GM23338 (cell line): ENCODE data around the gene GPR39. TPM values are rescaled to one million over a fixed set of nuclear protein-coding genes. Genes with fewer than 3 reads are reported as not detected.

Experiments used
- ATAC-seq: fragments of 200-7000 bp; cut with Tn5 transposase; 3 replicates; pipeline ENCODE4 v1.9.1; 2020
- DNase-seq: peaks from one replicate; pipeline ENCODE4 v3.0.0-alpha.2; 2015; ENCODE audit warnings: low spot score
- H2AFZ ChIP-seq: fragments of 200-600 bp; sonication (generic); 2 replicates; pipeline ENCODE4 v1.8.0; 2016; ENCODE audit warnings: antibody characterized with exemption, mild to moderate bottlenecking, moderate library complexity
- H3F3A ChIP-seq: fragments of 200-600 bp; sonication (generic); replicated peaks from 2 replicates; pipeline ENCODE4 v1.8.0; 2017; ENCODE audit warnings: antibody characterized with exemption, mixed run types, low read depth
- H3K27ac ChIP-seq: fragments of 200-600 bp; sonication (generic); 2 replicates; pipeline ENCODE4 v1.6.1; 2016; ENCODE audit warnings: low read depth
- H3K27me3 ChIP-seq: fragments of 200-600 bp; sonication (generic); 2 replicates; pipeline ENCODE4 v1.8.0; 2016; ENCODE audit warnings: mild to moderate bottlenecking, mixed run types, moderate library complexity; ENCODE audit not compliant: insufficient read depth
- H3K36me3 ChIP-seq: fragments of 200-600 bp; sonication (generic); 2 replicates; pipeline ENCODE4 v1.8.0; 2016; ENCODE audit warnings: mild to moderate bottlenecking; ENCODE audit not compliant: insufficient read depth
- H3K4me1 ChIP-seq: fragments of 200-600 bp; sonication (generic); 2 replicates; pipeline ENCODE4 v1.8.0; 2016; ENCODE audit warnings: mild to moderate bottlenecking, moderate library complexity; ENCODE audit not compliant: insufficient read depth
- H3K4me2 ChIP-seq: fragments of 200-600 bp; sonication (generic); 2 replicates; pipeline ENCODE4 v1.7.1; 2017; ENCODE audit warnings: mixed run types
- H3K4me3 ChIP-seq: fragments of 200-600 bp; sonication (generic); 2 replicates; pipeline ENCODE4 v1.6.1; 2016; ENCODE audit warnings: mixed run types
- H3K79me2 ChIP-seq: fragments of 200-600 bp; sonication (generic); replicated peaks from 2 replicates; pipeline ENCODE4 v1.8.0; 2017; ENCODE audit warnings: mild to moderate bottlenecking; ENCODE audit not compliant: insufficient read depth
- H3K9me2 ChIP-seq: fragments of 200-600 bp; sonication (generic); 2 replicates; pipeline ENCODE4 v1.8.0; 2017; ENCODE audit not compliant: insufficient read depth
- H4K20me1 ChIP-seq: fragments of 200-600 bp; sonication (generic); replicated peaks from 2 replicates; pipeline ENCODE4 v1.8.0; 2017; ENCODE audit warnings: mild to moderate bottlenecking; ENCODE audit not compliant: insufficient read depth
- H3K27ac Mint-ChIP-seq: 2 replicates; pipeline ENCODE4 v1.8.0; 2020; ENCODE audit warnings: inconsistent platforms, mild to moderate bottlenecking, moderate library complexity, mixed read lengths
- H3K27me3 Mint-ChIP-seq: 3 replicates; pipeline ENCODE4 v1.8.0; 2022; ENCODE audit warnings: low read depth, mild to moderate bottlenecking, moderate library complexity, mixed read lengths, inconsistent platforms; ENCODE audit not compliant: insufficient read depth, poor library complexity
- H3K36me3 Mint-ChIP-seq: 3 replicates; pipeline ENCODE4 v1.8.0; 2021; ENCODE audit warnings: low read depth, mild to moderate bottlenecking, inconsistent platforms, moderate library complexity, mixed read lengths
- H3K4me1 Mint-ChIP-seq: 3 replicates; pipeline ENCODE4 v1.8.0; 2020; ENCODE audit warnings: mild to moderate bottlenecking, inconsistent platforms, mixed read lengths
- H3K4me3 Mint-ChIP-seq: 3 replicates; pipeline ENCODE4 v1.8.0; 2021; ENCODE audit warnings: moderate library complexity, mild to moderate bottlenecking, inconsistent platforms, mixed read lengths
- H3K9me3 Mint-ChIP-seq: 3 replicates; pipeline ENCODE4 v1.8.0; 2020; ENCODE audit warnings: moderate library complexity, mild to moderate bottlenecking, inconsistent platforms, mixed read lengths
- EZH2 ChIP-seq: fragments of 200-600 bp; sonication (generic); IDR thresholded peaks from one replicate; pipeline ENCODE4 v1.8.0; 2017; ENCODE audit warnings: antibody characterized with exemption, mild to moderate bottlenecking, low read depth; ENCODE audit not compliant: unreplicated experiment
- EZH2phosphoT487 ChIP-seq: fragments of 200-600 bp; sonication (generic); IDR thresholded peaks from one replicate; pipeline ENCODE4 v1.8.1; 2018; ENCODE audit warnings: antibody characterized with exemption; ENCODE audit not compliant: unreplicated experiment
- ZNF114 ChIP-seq: fragments of 250-450 bp; sonication (Bioruptor Pico); IDR thresholded peaks from 2 replicates; pipeline ENCODE4 v1.5.0; 2020; ENCODE audit warnings: mild to moderate bottlenecking, moderate library complexity
- ZNF331 ChIP-seq: fragments of 250-450 bp; sonication (Bioruptor Pico); IDR thresholded peaks from 2 replicates; pipeline ENCODE4 v1.5.0; 2020; ENCODE audit warnings: low read depth, mild to moderate bottlenecking, moderate library complexity
- polyA plus RNA-seq: library from polyadenylated mRNA; unstranded; fragments of >200 nt; fragmentation: Nextera tagmentation; extraction: Ambion mirVana; gene quantifications from 2 replicates; pipeline ENCODE4 v1.2.1, GENCODE V29; 2016
- total RNA-seq: library from RNA; depleted of rRNA; stranded (reverse); fragments of >200 nt; shearing (Covaris generic); gene quantifications from 2 replicates; pipeline ENCODE4 v1.2.3, GENCODE V29; 2014
- TF ChIP-seq, protein P1 (sequence below), 2 experiments: fragments of 200-600 bp in 1 of 2; sonication (generic) in 1 of 2; conservative IDR thresholded peaks; 2 replicates each; pipeline versions ENCODE4 v1.5.1 to v1.6.1; 2016 to 2017; ENCODE audit warnings: antibody characterized with exemption in 2 of 2, low read depth in 2 of 2, mild to moderate bottlenecking in 2 of 2, moderate library complexity in 1 of 2
- TF ChIP-seq, protein P2 (sequence below): fragments of 250-450 bp; sonication (Bioruptor Pico); IDR thresholded peaks from 2 replicates; pipeline ENCODE4 v1.5.0; 2020; ENCODE audit warnings: mild to moderate bottlenecking, moderate library complexity
- TF ChIP-seq, protein P3 (sequence below): IDR thresholded peaks from one replicate; pipeline ENCODE4 v1.6.1; 2018; ENCODE audit warnings: antibody characterized with exemption; ENCODE audit not compliant: unreplicated experiment

GPR39 gene
- total and polyA plus RNA-seq, 2 experiments from 2014 or later, result 0.55 to 1.9 TPM

DNA sequence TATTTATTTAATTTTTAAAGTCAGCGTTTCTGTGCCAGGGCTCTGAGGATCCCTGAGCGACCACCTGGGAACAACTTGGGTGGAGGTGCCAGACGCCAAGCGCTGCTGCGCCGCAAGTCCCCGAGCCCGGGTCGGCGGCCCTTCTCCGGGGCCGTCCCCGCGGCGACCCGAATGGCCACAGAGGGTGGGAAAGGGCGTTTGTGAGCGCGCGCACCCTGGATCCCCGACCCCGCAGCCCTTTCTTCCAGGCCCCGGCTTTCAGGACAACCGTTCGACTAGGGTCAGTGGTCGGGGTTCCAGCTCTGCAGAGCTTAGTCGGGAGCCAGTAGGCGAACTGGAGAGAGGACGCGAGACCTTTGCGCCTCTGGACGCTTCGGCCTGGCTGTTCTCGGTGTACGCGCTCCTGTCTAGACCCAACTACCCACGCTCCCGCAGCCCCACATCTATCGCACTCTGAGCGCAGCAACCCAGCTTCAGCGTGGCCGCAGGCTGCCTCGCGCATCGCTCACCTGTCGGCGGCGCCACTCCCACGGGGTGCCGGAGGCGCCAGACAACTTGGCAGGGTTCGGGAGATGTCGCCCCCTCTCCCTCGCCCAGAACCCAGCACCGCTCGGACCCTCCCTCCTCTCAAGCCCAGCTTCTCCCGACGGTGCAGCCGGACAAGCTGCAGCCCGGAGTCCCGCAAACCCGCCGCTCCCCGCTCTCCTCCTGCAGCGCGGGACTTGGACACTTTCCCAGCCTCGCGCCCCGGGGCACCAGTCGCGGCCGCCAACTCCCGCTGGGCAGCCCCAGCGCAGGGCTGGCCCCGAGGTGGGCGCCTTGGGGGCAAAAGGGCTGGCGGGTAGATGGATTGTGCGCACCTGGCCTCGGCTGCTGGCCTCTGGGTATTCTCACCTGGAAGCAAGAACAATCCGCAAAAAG is 252.6 kb downstream of the GPR39 start:
- Mint-ChIP-seq H3K27me3 (peaks cover 52% of the 10 kb centered on the region), H3K4me1 (peaks cover 15% of the 10 kb centered on the region), H3K27ac (no peak overlapping the region), H3K9me3 (no peaks in the 10 kb centered on the region), H3K36me3 (no peaks in the 10 kb centered on the region), H3K4me3 (peak overlapping the region; percentile 80)
- H4K20me1 ChIP-seq, result no peaks in the 10 kb centered on the region
- H3K4me3 ChIP-seq, result peak overlapping the region; percentile 79
- H3K36me3 ChIP-seq, result no peaks in the 10 kb centered on the region
- no peak overlapping the region for H3K27ac ChIP-seq
- H3F3A ChIP-seq, result no peaks in the 10 kb centered on the region
- H3K4me1 ChIP-seq, result peaks cover 22% of the 10 kb centered on the region
- DNase-seq (peak; percentile 68), ATAC-seq (peak; percentile 48)
- peak overlapping the region; percentile 93 for H3K4me2 ChIP-seq
- H3K79me2 ChIP-seq, result no peaks in the 10 kb centered on the region
- peak overlapping the region; percentile 80 for H2AFZ ChIP-seq
- H3K9me2 ChIP-seq, result no peaks in the 10 kb centered on the region
- TF ChIP-seq ZNF114 (no peak), EZH2 (peak; percentile 49)
- TF ChIP-seq, protein P1, sequence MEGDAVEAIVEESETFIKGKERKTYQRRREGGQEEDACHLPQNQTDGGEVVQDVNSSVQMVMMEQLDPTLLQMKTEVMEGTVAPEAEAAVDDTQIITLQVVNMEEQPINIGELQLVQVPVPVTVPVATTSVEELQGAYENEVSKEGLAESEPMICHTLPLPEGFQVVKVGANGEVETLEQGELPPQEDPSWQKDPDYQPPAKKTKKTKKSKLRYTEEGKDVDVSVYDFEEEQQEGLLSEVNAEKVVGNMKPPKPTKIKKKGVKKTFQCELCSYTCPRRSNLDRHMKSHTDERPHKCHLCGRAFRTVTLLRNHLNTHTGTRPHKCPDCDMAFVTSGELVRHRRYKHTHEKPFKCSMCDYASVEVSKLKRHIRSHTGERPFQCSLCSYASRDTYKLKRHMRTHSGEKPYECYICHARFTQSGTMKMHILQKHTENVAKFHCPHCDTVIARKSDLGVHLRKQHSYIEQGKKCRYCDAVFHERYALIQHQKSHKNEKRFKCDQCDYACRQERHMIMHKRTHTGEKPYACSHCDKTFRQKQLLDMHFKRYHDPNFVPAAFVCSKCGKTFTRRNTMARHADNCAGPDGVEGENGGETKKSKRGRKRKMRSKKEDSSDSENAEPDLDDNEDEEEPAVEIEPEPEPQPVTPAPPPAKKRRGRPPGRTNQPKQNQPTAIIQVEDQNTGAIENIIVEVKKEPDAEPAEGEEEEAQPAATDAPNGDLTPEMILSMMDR (conservative IDR thresholded peaks at IDR 0.05; ENCODE audit: low read depth in 2 of 2), result peak; percentile 19 to 59; a peak in 3 of 4 replicates
- peaks cover 84% of the 10 kb centered on the region for H3K27me3 ChIP-seq

DNA sequence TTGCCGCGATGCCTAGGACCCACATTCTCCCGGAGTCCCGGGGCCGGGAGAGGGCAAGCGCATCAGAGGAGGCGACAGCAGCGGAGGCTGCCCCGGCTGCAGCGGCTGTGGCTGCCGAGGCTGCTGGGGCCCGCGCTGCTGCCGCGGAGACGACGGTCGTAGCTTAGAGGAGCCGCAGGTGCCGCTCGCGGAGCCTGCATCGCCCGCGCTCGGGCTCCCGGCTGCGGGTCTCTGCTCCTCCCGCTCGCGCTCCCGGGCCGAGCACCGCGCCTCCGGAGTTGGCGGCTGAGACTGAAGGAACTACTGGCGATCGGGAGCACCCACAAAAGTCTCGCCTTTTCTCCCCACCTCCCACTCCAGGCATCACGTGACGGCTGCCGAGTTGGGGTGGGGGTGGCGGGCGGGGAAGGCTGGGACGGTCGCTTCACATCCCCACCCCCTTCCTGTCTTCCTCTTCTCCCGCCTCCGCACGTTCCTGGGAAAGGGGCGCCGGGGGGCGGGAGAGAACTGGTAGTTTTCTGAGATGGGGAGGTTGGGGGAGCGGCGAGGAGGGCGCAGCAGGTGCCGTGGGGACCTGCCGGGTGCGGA is 253.4 kb downstream of the GPR39 start, which contains the start of gene LYPD1:
Gene LYPD1 (minus strand): TSS at position 298 of the 588 bp plus-strand sequence. CDS start 273 bp downstream, at position 25.
- Mint-ChIP-seq H3K4me3 (peak within 1 kb of the TSS; percentile 80), H3K27me3 (peaks cover 52% of the 10 kb centered on the region), H3K9me3 (no peaks in the 10 kb centered on the region), H3K27ac (no peak within 1 kb of the TSS), H3K4me1 (peaks cover 15% of the 10 kb centered on the region), H3K36me3 (no peaks in the 10 kb centered on the region)
- Histone ChIP-seq H3K9me2 (no peaks in the 10 kb centered on the region), H3K79me2 (no peaks in the 10 kb centered on the region), H3K4me3 (peak within 1 kb of the TSS; percentile 79), H4K20me1 (no peaks in the 10 kb centered on the region), H3K36me3 (no peaks in the 10 kb centered on the region), H3K4me1 (peaks cover 18% of the 10 kb centered on the region), H3K4me2 (peak within 1 kb of the TSS; percentile 93), H3F3A (no peaks in the 10 kb centered on the region), H3K27ac (no peak within 1 kb of the TSS), H2AFZ (peak within 1 kb of the TSS; percentile 80), H3K27me3 (peaks cover 92% of the 10 kb centered on the region)
- peak; percentile 62 for ATAC-seq
- DNase-seq, result peak; percentile 71
- TF ChIP-seq EZH2 (no peak), EZH2phosphoT487 (no peak), ZNF331 (CRISPR knock-in tag) (no peak)
- TF ChIP-seq, protein P2, sequence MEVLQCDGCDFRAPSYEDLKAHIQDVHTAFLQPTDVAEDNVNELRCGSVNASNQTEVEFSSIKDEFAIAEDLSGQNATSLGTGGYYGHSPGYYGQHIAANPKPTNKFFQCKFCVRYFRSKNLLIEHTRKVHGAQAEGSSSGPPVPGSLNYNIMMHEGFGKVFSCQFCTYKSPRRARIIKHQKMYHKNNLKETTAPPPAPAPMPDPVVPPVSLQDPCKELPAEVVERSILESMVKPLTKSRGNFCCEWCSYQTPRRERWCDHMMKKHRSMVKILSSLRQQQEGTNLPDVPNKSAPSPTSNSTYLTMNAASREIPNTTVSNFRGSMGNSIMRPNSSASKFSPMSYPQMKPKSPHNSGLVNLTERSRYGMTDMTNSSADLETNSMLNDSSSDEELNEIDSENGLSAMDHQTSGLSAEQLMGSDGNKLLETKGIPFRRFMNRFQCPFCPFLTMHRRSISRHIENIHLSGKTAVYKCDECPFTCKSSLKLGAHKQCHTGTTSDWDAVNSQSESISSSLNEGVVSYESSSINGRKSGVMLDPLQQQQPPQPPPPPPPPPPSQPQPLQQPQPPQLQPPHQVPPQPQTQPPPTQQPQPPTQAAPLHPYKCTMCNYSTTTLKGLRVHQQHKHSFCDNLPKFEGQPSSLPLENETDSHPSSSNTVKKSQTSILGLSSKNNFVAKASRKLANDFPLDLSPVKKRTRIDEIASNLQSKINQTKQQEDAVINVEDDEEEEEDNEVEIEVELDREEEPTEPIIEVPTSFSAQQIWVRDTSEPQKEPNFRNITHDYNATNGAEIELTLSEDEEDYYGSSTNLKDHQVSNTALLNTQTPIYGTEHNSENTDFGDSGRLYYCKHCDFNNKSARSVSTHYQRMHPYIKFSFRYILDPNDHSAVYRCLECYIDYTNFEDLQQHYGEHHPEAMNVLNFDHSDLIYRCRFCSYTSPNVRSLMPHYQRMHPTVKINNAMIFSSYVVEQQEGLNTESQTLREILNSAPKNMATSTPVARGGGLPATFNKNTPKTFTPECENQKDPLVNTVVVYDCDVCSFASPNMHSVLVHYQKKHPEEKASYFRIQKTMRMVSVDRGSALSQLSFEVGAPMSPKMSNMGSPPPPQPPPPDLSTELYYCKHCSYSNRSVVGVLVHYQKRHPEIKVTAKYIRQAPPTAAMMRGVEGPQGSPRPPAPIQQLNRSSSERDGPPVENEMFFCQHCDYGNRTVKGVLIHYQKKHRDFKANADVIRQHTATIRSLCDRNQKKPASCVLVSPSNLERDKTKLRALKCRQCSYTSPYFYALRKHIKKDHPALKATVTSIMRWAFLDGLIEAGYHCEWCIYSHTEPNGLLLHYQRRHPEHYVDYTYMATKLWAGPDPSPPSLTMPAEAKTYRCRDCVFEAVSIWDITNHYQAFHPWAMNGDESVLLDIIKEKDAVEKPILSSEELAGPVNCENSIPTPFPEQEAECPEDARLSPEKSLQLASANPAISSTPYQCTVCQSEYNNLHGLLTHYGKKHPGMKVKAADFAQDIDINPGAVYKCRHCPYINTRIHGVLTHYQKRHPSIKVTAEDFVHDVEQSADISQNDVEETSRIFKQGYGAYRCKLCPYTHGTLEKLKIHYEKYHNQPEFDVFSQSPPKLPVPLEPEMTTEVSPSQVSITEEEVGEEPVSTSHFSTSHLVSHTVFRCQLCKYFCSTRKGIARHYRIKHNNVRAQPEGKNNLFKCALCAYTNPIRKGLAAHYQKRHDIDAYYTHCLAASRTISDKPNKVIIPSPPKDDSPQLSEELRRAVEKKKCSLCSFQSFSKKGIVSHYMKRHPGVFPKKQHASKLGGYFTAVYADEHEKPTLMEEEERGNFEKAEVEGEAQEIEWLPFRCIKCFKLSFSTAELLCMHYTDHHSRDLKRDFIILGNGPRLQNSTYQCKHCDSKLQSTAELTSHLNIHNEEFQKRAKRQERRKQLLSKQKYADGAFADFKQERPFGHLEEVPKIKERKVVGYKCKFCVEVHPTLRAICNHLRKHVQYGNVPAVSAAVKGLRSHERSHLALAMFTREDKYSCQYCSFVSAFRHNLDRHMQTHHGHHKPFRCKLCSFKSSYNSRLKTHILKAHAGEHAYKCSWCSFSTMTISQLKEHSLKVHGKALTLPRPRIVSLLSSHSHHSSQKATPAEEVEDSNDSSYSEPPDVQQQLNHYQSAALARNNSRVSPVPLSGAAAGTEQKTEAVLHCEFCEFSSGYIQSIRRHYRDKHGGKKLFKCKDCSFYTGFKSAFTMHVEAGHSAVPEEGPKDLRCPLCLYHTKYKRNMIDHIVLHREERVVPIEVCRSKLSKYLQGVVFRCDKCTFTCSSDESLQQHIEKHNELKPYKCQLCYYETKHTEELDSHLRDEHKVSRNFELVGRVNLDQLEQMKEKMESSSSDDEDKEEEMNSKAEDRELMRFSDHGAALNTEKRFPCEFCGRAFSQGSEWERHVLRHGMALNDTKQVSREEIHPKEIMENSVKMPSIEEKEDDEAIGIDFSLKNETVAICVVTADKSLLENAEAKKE, result no peak
- TF ChIP-seq, protein P3, sequence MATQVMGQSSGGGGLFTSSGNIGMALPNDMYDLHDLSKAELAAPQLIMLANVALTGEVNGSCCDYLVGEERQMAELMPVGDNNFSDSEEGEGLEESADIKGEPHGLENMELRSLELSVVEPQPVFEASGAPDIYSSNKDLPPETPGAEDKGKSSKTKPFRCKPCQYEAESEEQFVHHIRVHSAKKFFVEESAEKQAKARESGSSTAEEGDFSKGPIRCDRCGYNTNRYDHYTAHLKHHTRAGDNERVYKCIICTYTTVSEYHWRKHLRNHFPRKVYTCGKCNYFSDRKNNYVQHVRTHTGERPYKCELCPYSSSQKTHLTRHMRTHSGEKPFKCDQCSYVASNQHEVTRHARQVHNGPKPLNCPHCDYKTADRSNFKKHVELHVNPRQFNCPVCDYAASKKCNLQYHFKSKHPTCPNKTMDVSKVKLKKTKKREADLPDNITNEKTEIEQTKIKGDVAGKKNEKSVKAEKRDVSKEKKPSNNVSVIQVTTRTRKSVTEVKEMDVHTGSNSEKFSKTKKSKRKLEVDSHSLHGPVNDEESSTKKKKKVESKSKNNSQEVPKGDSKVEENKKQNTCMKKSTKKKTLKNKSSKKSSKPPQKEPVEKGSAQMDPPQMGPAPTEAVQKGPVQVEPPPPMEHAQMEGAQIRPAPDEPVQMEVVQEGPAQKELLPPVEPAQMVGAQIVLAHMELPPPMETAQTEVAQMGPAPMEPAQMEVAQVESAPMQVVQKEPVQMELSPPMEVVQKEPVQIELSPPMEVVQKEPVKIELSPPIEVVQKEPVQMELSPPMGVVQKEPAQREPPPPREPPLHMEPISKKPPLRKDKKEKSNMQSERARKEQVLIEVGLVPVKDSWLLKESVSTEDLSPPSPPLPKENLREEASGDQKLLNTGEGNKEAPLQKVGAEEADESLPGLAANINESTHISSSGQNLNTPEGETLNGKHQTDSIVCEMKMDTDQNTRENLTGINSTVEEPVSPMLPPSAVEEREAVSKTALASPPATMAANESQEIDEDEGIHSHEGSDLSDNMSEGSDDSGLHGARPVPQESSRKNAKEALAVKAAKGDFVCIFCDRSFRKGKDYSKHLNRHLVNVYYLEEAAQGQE, result no peak
